GM12878 (cell line): ENCODE data around the gene RGS4. TPM values are rescaled to one million over a fixed set of nuclear protein-coding genes. Genes with fewer than 3 reads are reported as not detected.

Experiments
- ATAC-seq: fragments of 200-7000 bp; cut with Tn5 transposase; 3 replicates; pipeline ENCODE4 v1.9.1; 2020; ENCODE audit warnings: mild to moderate bottlenecking, moderate library complexity
- BruUV-seq: library from RNA; stranded (reverse); fragments of 400-500 nt; replicated peaks from 2 replicates; lab custom pipeline; 2021; lab: Mats Ljungman, UMichigan
- CTCF ChIA-PET: fragments of 300-600 bp; sonication (Branson Sonifier 250); formaldehyde crosslinking; extraction: SDS; loops from one replicate; lab custom pipeline; 2021; ENCODE audit warnings: inconsistent platforms; lab: Yijun Ruan, JAX
- POLR2A ChIA-PET: fragments of 350-600 bp; formaldehyde crosslinking; extraction: SDS; loops from one replicate; lab custom pipeline; 2021; ENCODE audit warnings: inconsistent platforms; lab: Charles Lee
- RAD21 ChIA-PET: fragments of 300-600 bp; sonication (Branson Sonifier 250); formaldehyde crosslinking; loops from one replicate; lab custom pipeline; 2023; ENCODE audit warnings: antibody characterized with exemption; ENCODE audit not compliant: unreplicated experiment; lab: Charles Lee
- SMC1A ChIA-PET: fragments of 300-600 bp; sonication (Branson Sonifier 250); formaldehyde crosslinking; loops from one replicate; lab custom pipeline; 2023; ENCODE audit not compliant: unreplicated experiment, uncharacterized antibody; lab: Charles Lee
- DNase-seq: peaks from one replicate; pipeline ENCODE4 v3.0.0-alpha.2; 2011; ENCODE audit warnings: low read depth, low spot score
- FAIRE-seq: peaks from 3 replicates; lab custom pipeline; 2011; peaks lifted over from hg19 to GRCh38; lab: Jason Lieb, UNC
- H2AFZ ChIP-seq: 2 replicates; pipeline ENCODE4 v1.6.0; 2011; ENCODE audit warnings: low read depth, low read length, control low read depth; ENCODE audit not compliant: control insufficient read depth
- H3K27ac ChIP-seq: 2 replicates; pipeline ENCODE4 v1.5.1; 2011; ENCODE audit warnings: control low read depth; ENCODE audit not compliant: control insufficient read depth, insufficient read depth
- H3K27me3 ChIP-seq, 2 experiments: replicated peaks in 1 of 2; 2 replicates each; pipeline versions ENCODE4 v1.6.0 to v1.6.1; 2011; ENCODE audit warnings: low read length in 1 of 2; ENCODE audit not compliant: control insufficient read depth in 2 of 2, insufficient read depth in 2 of 2
- H3K36me3 ChIP-seq, 2 experiments: 2 replicates each; pipeline ENCODE4 v1.5.1; 2011; ENCODE audit warnings: low read length in 1 of 2; ENCODE audit not compliant: control insufficient read depth in 2 of 2, insufficient read depth in 2 of 2
- H3K4me1 ChIP-seq: 2 replicates; pipeline ENCODE4 v1.6.1; 2011; ENCODE audit warnings: mild to moderate bottlenecking, low read length, moderate library complexity, mixed read lengths; ENCODE audit not compliant: control insufficient read depth, insufficient read depth
- H3K4me2 ChIP-seq: 2 replicates; pipeline ENCODE4 v1.6.0; 2011; ENCODE audit warnings: control low read depth; ENCODE audit not compliant: control insufficient read depth, insufficient read depth
- H3K4me3 ChIP-seq: fragments of 200-600 bp; sonication (generic); 2 replicates; pipeline ENCODE4 v1.5.1; 2016
- H3K79me2 ChIP-seq: 2 replicates; pipeline ENCODE4 v1.6.0; 2011; ENCODE audit warnings: low read length; ENCODE audit not compliant: control insufficient read depth, insufficient read depth
- H3K9ac ChIP-seq: 2 replicates; pipeline ENCODE4 v1.8.0; 2011; ENCODE audit warnings: low read length, control low read depth, mixed read lengths; ENCODE audit not compliant: control insufficient read depth, insufficient read depth
- H3K9me3 ChIP-seq: replicated peaks from 3 replicates; pipeline ENCODE4 v1.5.1; 2011; ENCODE audit warnings: mild to moderate bottlenecking, low read length; ENCODE audit not compliant: control insufficient read depth, insufficient read depth
- H4K20me1 ChIP-seq: 2 replicates; pipeline ENCODE4 v1.6.0; 2011; ENCODE audit not compliant: control insufficient read depth, insufficient read depth
- CBX5 ChIP-seq: sonication (generic); IDR thresholded peaks from 2 replicates; pipeline ENCODE4 v1.6.1; 2016; ENCODE audit warnings: low read depth, moderate library complexity, mild to moderate bottlenecking, inconsistent platforms
- CUX1 ChIP-seq: IDR thresholded peaks from 2 replicates; pipeline ENCODE4 v1.6.1; 2012; ENCODE audit warnings: improper control_type of control experiment, low read depth, low read length; ENCODE audit not compliant: insufficient replicate concordance
- ETV6 ChIP-seq, 2 experiments: fragments of 450-650 bp in 1 of 2; IDR thresholded peaks in 1 of 2; conservative IDR thresholded peaks in 1 of 2; 2 replicates each; pipeline ENCODE4 v1.6.1; 2014; ENCODE audit warnings: antibody characterized with exemption in 1 of 2, borderline replicate concordance in 1 of 2, low read depth in 1 of 2, mild to moderate bottlenecking in 1 of 2, moderate library complexity in 1 of 2
- HDGF ChIP-seq: fragments of 450-650 bp; IDR thresholded peaks from 2 replicates; pipeline ENCODE4 v1.6.1; 2016; ENCODE audit warnings: antibody characterized with exemption
- IKZF2 ChIP-seq, 2 experiments: fragments of 450-650 bp; IDR thresholded peaks; 2 replicates each; pipeline ENCODE4 v1.6.1; 2017; ENCODE audit warnings: mild to moderate bottlenecking in 2 of 2, moderate library complexity in 2 of 2
- IRF4 ChIP-seq: IDR thresholded peaks from 2 replicates; pipeline ENCODE4 v1.6.1; 2011; ENCODE audit warnings: low read depth, low read length
- PAX8 ChIP-seq: fragments of 450-650 bp; IDR thresholded peaks from 2 replicates; pipeline ENCODE4 v1.6.1; 2017; ENCODE audit warnings: mild to moderate bottlenecking, moderate library complexity
- POU2F2 ChIP-seq: IDR thresholded peaks from 3 replicates; pipeline ENCODE4 v1.6.1; 2011; ENCODE audit warnings: low read depth, mild to moderate bottlenecking, low read length, borderline replicate concordance
- SMARCA5 ChIP-seq: fragments of 450-650 bp; IDR thresholded peaks from 2 replicates; pipeline ENCODE4 v1.6.1; 2017; ENCODE audit warnings: mild to moderate bottlenecking
- SUPT20H ChIP-seq: IDR thresholded peaks from 2 replicates; pipeline ENCODE4 v1.6.1; 2011; ENCODE audit warnings: low read depth, mild to moderate bottlenecking, low read length, moderate library complexity, borderline replicate concordance; ENCODE audit not compliant: control insufficient read depth
- ZNF207 ChIP-seq: fragments of 450-650 bp; IDR thresholded peaks from 2 replicates; pipeline ENCODE4 v1.6.1; 2014; ENCODE audit warnings: antibody characterized with exemption, mild to moderate bottlenecking, borderline replicate concordance
- WGBS: methylation state at CpG from one replicate; pipeline ENCODE4 v1.1.6; 2016; ENCODE audit warnings: low lambda C conversion rate; ENCODE audit not compliant: insufficient replicate concordance, insufficient coverage; ENCODE audit errors: missing lambda C conversion rate; 5-methylcytosine and 5-hydroxymethylcytosine counted together
- in situ Hi-C: fragments of 300-500 bp; cut with MboI; formaldehyde crosslinking; loops from 9 replicates; pipeline ENCODE4 v1.14.3; 2018; ENCODE audit warnings: mixed read lengths
- intact Hi-C: fragments of 100-400 bp; cut with micrococcal nuclease; formaldehyde crosslinking; loops from one replicate; pipeline ENCODE4 v1.14.2; 2022; ENCODE audit not compliant: unreplicated experiment
- polyA plus RNA-seq, 11 experiments: library from polyadenylated mRNA; depleted of rRNA in 4 of 11; unstranded in 6 of 11; stranded (reverse) in 5 of 11; fragments of >200 nt; fragmentation: Nextera tagmentation in 4 of 11; fragmentation: Illumina TruSeq in 1 of 11; extraction: Ambion mirVana in 4 of 11; extraction: Trizol in 1 of 11; gene quantifications; 1 replicate in 1 of 11; 2 replicates in 10 of 11; pipeline versions ENCODE4 v1.2.1 to v1.2.3, GENCODE V29; 2011 to 2016; ENCODE audit warnings: inconsistent platforms in 2 of 11, missing spikeins in 2 of 11, low read depth in 1 of 11
- total RNA-seq, 4 experiments: library from RNA; depleted of rRNA in 3 of 4; stranded (reverse); fragments of >200 nt in 3 of 4; fragmentation: Illumina TruSeq in 1 of 4; extraction: Trizol in 1 of 4; gene quantifications; 2 replicates each; pipeline versions ENCODE4 v1.2.1 to v1.2.3, GENCODE V29; 2013 to 2021
- TF ChIP-seq, protein P1 (sequence below): IDR thresholded peaks from 2 replicates; pipeline ENCODE4 v1.6.1; 2012; ENCODE audit warnings: low read depth, low read length, improper control_type of control experiment
- TF ChIP-seq, protein P2 (sequence below): fragments of 450-650 bp; IDR thresholded peaks from 2 replicates; pipeline ENCODE4 v1.6.1; 2016; ENCODE audit warnings: mild to moderate bottlenecking, moderate library complexity, borderline replicate concordance

The RGS4 gene
- total and polyA plus RNA-seq, 10 of the 15 experiments (the other 5 are each of a cell fraction or from before 2014, with no cell fraction given): 0.05 to 0.14 TPM; not detected in 8

- ChIA-PET RAD21 (interaction anchor here (1.1 kb wide), 1 partner anchor 246 kb away, joined by 3 read pairs; no protein-coding TSS in a partner anchor), CTCF (interaction anchor here (1.0 to 8.1 kb wide), 5 partner anchors 24 to 250 kb away, joined by 3 to 136 read pairs (median 4); no protein-coding TSS in a partner anchor), POLR2A (no interaction called here), SMC1A (interaction anchor here (7.0 kb wide), 1 partner anchor 245 kb away, joined by 69 read pairs; no protein-coding TSS in a partner anchor)
- BruUV-seq: no TSS peak
- no peak overlapping the region for H3K4me2 ChIP-seq
- H3K27ac ChIP-seq: no peak overlapping the region
- FAIRE-seq (no peak), DNase-seq (no peak), ATAC-seq (no peak)
- peaks cover 0 to 8% of the 10 kb centered on the region in 2 experiments; a peak in 1 of 4 replicates for H3K27me3 ChIP-seq
- no peaks in the 10 kb centered on the region for H3K9me3 ChIP-seq
- no peaks in the 10 kb centered on the region for H3K36me3 ChIP-seq
- no peaks in the 10 kb centered on the region for H3K79me2 ChIP-seq
- in situ Hi-C loops (loop anchor here (5.0 kb wide), 1 partner anchor 248 kb away; no protein-coding TSS in a partner anchor), intact Hi-C loops (loop anchor here (2.0 to 10.0 kb wide), 3 partner anchors 105 to 222 kb away; no protein-coding TSS in a partner anchor)
- H3K4me1 ChIP-seq: no peaks in the 10 kb centered on the region
- no peaks in the 10 kb centered on the region for H4K20me1 ChIP-seq
- H3K4me3 ChIP-seq: no peak overlapping the region
- H2AFZ ChIP-seq: no peak overlapping the region
- TF ChIP-seq PAX8 (no peak), SUPT20H (no peak), POU2F2 (no peak), ZNF207 (no peak), CUX1 (no peak), HDGF (no peak), SMARCA5 (no peak), IKZF2 (IDR thresholded peaks at IDR 0.05) (no peak), ETV6 (conservative IDR thresholded peaks at IDR 0.05 in 1 of 2, IDR thresholded peaks at IDR 0.05 in 1 of 2; ENCODE audit: borderline replicate concordance in 1 of 2, low read depth in 1 of 2) (no peak), CBX5 (no peak), IRF4 (no peak)
- TF ChIP-seq, protein P1, sequence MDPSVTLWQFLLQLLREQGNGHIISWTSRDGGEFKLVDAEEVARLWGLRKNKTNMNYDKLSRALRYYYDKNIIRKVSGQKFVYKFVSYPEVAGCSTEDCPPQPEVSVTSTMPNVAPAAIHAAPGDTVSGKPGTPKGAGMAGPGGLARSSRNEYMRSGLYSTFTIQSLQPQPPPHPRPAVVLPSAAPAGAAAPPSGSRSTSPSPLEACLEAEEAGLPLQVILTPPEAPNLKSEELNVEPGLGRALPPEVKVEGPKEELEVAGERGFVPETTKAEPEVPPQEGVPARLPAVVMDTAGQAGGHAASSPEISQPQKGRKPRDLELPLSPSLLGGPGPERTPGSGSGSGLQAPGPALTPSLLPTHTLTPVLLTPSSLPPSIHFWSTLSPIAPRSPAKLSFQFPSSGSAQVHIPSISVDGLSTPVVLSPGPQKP: no peak
- TF ChIP-seq, protein P2, sequence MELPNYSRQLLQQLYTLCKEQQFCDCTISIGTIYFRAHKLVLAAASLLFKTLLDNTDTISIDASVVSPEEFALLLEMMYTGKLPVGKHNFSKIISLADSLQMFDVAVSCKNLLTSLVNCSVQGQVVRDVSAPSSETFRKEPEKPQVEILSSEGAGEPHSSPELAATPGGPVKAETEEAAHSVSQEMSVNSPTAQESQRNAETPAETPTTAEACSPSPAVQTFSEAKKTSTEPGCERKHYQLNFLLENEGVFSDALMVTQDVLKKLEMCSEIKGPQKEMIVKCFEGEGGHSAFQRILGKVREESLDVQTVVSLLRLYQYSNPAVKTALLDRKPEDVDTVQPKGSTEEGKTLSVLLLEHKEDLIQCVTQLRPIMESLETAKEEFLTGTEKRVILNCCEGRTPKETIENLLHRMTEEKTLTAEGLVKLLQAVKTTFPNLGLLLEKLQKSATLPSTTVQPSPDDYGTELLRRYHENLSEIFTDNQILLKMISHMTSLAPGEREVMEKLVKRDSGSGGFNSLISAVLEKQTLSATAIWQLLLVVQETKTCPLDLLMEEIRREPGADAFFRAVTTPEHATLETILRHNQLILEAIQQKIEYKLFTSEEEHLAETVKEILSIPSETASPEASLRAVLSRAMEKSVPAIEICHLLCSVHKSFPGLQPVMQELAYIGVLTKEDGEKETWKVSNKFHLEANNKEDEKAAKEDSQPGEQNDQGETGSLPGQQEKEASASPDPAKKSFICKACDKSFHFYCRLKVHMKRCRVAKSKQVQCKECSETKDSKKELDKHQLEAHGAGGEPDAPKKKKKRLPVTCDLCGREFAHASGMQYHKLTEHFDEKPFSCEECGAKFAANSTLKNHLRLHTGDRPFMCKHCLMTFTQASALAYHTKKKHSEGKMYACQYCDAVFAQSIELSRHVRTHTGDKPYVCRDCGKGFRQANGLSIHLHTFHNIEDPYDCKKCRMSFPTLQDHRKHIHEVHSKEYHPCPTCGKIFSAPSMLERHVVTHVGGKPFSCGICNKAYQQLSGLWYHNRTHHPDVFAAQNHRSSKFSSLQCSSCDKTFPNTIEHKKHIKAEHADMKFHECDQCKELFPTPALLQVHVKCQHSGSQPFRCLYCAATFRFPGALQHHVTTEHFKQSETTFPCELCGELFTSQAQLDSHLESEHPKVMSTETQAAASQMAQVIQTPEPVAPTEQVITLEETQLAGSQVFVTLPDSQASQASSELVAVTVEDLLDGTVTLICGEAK: no peak
- no peak overlapping the region for H3K9ac ChIP-seq
- WGBS: 62% methylated on average over 2 of the region's 2 CpGs
These were observed 605 bp downstream of the RGS4 start for GRCh38 chr1:163069655-163070277.
